IPS-18c (cell line): ENCODE measurements around the gene LILRA6.
"Not testable (repeated sequence)": the region's sequence is repeated elsewhere in the genome, so short reads cannot be mapped to it uniquely, and the experiment has no call there.

ENCODE experiments used
- H3K4me3 ChIP-seq: 2 replicates; pipeline ENCODE4 v1.7.0; 2013; ENCODE audit warnings: low read depth, mild to moderate bottlenecking, low read length, moderate library complexity; ENCODE audit not compliant: insufficient read depth
- H3K9me3 ChIP-seq: one replicate; pipeline ENCODE4 v1.6.1; 2013; ENCODE audit warnings: mild to moderate bottlenecking, low read length, moderate library complexity; ENCODE audit not compliant: control insufficient read depth, insufficient read depth

The LILRA6 gene

DNA sequence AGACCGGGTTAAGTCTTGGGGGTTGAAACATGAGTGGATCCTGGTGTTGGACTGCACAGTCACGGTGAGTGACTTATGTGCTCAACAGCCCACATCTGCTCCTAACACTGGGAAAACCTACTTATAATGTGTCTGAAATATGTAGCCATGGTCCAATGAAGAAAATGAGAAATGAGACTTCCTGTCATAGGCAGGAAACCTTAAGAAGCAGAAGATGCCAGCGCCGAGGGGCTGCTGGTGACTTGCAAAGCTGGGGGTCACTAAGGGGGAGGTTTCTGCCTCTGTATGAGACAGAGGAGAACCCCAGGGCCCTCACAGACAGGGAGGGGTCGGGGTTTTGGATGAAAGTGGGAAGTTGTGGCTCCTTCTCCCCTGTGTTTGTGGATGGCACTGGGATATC is 29.6 kb upstream of the LILRA6 start:
- H3K9me3 ChIP-seq, H3K4me3 ChIP-seq: not testable (repeated sequence)

DNA sequence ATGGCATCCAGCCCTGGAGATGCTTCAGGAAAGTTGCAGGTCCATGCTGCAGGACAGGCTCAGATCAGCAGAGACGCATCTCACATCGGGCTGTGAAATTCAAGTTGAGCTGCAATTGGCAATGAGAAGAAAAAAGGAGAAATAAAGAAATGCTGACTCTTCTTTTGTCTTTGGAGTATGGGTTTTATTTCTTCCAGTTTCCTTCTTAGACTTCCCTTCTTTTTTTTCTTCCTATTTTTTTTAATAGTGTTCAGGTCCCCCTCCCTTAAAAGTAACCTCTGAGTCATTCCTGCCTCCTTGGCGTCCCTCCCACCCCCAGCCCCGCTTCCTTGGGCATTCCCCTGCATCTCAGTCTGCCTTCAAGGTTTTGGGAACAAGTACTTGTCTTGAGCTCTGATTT is 29.0 kb upstream of the LILRA6 start:
- H3K4me3 ChIP-seq, H3K9me3 ChIP-seq: not testable (repeated sequence)

DNA sequence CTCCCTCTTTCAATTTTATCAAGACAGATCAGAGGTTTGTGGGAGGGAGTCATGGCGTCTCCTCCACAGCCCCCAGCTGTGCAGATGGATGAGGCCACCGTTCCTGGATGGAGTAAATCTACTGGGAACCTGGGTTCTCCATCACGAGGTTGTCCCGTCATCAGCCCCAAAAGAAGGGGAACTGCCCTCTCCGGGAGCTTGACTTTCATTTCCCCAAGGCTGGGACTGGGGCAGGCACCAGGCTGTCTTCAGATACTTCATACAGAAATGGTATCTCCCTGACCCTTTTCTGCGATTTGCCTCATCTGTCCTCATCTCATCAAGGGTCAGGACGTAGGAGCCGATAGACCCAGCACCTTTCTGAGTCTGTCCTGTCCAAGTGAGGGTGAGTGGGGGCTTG is 28.5 kb upstream of the LILRA6 start:
- Histone ChIP-seq H3K4me3 (no peak overlapping the region), H3K9me3 (no peaks in the 10 kb centered on the region)

DNA sequence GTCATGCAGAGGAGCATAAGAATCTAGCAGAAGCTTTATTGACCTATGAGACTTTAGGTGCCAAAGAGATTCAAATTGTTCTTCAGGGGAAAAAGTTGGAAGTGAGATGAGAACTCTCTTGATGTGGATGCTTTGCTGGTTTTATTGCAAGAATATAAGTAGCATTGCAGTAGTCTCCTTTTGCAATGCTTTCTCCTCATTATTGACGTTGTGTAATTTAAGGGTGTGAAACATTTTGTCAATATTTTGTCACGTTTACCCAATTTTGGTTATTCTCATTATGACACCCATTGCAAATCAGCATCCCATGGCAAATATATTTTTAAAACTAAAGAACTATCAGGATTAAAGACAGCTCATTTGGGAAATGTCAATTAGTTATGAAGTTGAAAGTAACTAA is 26.3 kb upstream of the LILRA6 start:
- H3K4me3 ChIP-seq = no peak overlapping the region
- no peaks in the 10 kb centered on the region for H3K9me3 ChIP-seq

DNA sequence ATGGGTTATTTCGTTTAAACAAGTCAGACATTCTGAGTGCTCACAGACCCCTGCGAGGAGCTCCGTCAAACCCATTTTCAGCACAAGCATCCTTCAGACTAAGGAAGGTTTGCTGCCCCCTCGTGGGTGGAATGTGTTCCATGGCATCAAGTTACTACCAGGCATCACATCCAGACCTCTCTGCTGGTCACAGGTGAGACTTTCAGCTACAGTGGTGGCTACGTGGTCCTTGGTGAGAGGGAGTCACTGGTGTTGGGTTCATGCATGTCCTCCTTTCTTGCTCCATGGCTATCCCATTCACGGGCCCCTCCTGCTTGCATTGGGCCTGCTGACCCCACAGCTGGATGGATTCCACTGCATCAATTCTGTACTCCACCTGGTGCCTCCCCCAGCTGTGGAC is 23.5 kb upstream of the LILRA6 start:
- no peaks in the 10 kb centered on the region for H3K9me3 ChIP-seq
- H3K4me3 ChIP-seq = no peak overlapping the region

DNA sequence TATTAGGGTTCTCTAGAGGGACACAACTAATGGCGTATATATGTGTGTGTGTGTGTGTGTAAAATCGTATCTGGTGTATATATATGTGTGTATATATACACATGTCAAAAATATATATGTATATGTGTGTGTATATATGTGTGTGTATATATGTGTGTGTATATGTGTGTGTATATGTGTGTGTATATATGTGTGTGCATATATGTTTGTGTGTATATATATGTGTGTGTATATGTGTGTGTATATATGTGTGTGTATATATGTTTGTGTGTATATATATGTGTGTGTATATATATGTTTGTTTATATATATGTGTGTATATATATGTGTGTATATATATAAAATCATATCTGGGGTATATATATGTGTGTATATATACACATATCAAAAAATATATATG is 19.9 kb upstream of the LILRA6 start:
- no peak overlapping the region for H3K4me3 ChIP-seq
- H3K9me3 ChIP-seq = no peaks in the 10 kb centered on the region

DNA sequence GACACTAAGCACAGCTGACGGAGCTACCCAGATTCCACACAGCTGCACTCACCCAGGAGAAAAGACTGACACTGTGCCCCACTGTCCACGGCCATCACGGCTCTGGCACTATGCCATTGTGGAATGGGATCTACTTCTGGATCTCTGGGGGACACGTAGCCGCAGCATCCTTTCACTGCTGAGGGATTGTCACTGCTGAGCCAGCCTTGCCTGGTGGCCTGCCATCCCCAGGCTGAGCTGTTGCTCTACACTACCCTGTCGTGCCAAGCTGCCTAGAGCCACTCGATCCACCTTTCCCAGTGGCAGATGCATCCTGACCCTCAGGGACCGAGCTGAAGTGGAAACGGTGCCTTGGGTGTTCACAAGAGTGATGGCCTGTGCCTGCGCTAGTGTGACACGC is 19.5 kb upstream of the LILRA6 start:
- H3K4me3 ChIP-seq = no peak overlapping the region

DNA sequence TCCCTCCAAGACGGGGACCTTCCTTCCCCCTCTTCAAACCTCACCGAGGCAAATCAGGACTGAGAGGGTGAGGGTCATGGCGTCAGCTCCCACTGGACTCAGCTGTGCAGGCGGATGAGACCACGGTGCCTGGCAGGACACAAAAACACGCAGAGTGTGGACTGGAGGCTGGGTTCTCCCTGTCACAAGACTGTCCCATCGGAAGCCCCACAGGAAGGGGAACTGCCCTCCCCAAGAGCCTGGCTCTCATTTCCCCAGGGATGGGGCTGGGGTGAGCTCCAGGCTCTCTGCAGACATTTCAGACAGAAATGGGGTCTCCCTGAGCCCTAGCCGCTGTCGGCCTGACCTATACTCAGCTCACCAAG is 14.5 kb upstream of the LILRA6 start, which contains the start of gene LILRB5:
Gene LILRB5, minus strand, starts transcription at position 158 of the 365 bp plus-strand sequence. Its CDS starts 80 bp downstream, at position 78.
- H3K4me3 ChIP-seq = no peak within 1 kb of the TSS

More for the DNA sequence above, 19.5 kb upstream of the LILRA6 start:
- no peaks in the 10 kb centered on the region for H3K9me3 ChIP-seq

DNA sequence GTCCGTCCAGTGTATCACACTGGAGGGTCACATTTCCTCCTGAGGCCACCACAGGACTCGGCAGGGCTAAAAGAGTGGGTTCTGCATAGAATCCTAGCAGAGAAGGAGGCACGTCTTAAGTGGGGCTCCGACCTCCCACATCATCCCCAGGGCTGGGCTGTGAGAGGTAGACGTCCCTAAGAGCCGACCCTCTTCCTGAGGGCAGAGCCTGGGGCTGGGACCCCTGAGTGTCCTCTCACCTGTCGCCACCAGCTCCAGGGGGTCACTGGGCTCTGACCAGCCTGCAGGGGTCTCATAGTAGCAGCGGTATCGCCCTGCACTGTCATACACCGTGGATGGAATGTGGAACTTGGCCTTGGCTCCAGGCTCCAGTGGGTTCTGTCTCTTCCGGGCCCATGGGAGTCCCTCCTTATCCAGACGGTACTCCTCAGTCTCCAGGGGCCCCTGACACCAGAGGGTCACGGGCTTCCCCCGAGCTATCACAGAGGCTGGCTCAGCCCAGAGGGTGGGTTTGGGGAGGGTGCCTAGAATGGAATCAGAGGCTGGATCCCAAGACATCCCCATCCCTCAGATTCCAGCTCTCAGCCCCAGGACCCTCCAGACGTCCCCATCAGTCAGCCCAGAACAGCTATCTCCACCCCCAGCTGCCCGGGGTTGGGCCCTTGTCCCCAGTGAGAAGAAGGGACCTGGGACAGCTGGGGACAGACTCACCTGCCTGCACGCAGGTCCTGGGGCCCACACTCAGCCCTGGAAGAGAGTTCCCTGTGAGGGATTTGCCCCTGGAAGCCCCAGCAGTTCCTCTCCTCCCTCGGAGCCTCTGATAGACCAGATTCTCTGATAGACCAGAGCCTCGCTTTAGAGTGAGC is 13.9 kb upstream of the LILRA6 start:
- H3K4me3 ChIP-seq = no peak overlapping the region
- no peaks in the 10 kb centered on the region for H3K9me3 ChIP-seq

More for the DNA sequence above, 14.5 kb upstream of the LILRA6 start, which contains the start of gene LILRB5:
- no peaks in the 10 kb centered on the region for H3K9me3 ChIP-seq

DNA sequence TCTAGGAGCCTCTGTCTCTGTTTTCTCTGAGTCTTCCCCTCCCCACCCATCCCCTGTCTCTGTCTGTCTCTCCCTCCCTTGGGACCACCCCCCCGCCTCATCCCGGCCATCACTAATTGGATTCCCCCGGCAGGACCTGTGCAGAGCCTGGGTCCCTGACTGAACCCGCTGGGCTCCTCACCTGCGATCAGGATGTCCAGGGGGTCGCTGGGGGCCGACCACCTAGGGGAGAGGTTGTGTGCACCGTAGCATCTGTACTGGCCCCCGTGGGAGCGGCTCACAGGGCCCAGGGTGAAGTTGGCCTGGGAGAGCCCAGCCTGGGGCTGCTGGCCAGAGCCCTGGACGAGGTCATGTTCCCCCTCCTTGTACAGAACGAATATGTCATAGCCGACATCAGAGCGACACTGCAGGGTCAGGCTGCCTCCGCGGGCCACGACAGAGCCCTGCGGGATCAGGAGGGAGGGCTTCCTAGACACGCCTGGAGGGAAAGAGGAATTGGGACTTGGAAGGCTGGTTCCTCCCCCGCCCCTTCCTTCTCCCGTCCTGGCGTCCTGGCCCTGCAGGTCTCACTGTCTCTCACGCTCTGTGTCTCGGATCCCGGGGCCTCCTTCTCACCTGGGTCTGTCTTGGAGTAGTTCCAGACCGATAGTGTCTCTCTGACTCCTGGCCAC is 12.7 kb upstream of the LILRA6 start:
- no peaks in the 10 kb centered on the region for H3K9me3 ChIP-seq
- no peak overlapping the region for H3K4me3 ChIP-seq

DNA sequence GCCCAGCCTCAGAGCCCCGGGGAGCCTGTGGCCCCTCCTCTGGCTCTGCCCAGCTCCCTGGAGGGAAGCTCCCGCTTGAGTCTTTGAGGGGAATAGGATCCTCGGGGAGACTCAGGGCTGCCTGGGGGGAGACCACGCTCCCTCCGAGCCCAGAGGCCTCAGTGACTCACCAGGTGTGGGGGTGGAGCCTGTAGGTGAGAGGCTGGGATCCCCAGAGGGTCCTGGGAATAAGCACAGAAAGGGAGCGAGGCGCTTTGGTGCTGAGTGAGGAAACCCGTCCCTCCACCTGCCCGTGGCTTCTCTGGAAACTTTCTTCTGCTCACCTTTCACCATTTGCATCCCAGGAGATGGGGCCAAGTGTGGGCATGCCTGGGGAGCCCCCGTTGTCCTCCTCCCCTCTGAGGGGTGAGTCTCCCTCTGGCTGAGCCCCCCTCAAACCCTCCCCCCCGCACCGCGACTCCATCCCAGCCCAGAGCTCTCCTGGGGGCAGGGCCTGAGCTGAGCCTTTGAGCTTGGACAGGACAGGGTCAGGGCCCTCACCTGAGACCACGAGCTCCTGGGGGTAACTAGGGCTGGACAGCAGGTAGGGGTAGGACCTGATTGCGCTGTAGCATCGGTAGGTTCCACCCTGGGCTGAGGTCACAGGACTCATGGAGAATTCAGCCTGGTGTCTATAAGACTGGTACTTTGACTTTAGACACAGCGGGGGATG is 11.8 kb upstream of the LILRA6 start:
- Histone ChIP-seq H3K4me3 (no peak overlapping the region), H3K9me3 (no peaks in the 10 kb centered on the region)

DNA sequence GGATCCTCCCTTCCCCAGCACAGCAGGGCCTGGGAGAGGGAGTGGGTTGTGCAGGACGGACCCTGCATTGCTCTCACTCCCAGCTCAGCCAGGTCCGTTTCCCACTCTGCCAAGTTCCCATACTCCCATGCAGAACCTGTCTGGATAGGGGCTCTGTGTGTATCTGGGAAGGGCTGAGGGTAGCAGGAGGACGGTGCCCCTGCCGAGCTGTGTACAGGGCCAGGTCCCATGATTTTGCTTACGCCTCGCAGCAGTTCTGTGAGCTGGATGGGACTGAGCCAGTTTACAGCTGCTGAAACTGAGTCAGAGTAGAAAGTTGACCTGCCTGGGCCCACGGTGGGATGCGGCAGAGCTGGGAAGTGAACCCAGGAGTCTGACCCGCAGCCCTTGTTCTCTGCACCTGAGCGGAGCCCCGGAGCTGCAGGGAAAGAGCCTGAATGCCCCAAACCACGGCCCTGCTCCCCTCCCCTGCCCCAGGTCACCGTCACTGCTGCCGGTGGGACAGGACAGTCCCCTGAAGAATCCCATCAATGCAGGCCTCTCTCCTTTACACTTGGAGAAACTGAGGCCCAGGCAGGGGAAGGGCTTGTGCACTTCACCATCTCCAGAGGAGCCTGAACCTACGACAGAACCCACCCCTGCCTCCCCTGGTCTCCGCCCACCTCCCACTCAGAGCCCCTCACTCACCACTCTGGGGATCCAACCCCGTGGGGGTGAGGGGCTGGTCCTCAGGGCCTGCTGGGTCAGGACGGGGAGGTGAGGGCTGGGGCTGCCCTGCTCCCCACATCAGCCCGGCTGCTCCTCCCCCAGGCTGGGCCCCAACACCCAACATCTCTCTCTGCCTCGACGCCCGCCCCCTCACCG is 11.0 kb upstream of the LILRA6 start:
- H3K9me3 ChIP-seq = no peaks in the 10 kb centered on the region

DNA sequence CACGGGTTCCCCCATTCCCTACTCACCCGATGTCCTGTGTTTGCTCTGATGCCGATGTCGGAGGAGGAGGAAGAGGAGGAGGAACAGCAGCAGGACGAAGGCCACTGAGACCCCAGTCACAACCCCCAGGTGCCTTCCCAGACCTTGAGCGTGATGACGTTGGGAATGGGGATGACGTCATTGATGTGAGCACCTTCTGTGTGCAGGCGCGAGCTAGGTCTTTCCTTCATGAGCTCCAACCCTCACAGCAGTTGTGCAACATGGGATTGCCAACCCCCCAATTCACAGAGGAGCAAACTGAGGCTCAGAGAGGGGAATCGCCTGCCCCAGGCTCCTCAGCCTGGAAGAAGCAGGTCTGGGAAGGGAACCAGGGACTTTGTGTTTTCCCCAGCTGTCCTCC is 10.3 kb upstream of the LILRA6 start:
- Histone ChIP-seq H3K4me3 (no peak overlapping the region), H3K9me3 (no peaks in the 10 kb centered on the region)

More for the DNA sequence above, 11.0 kb upstream of the LILRA6 start:
- H3K4me3 ChIP-seq = no peak overlapping the region

DNA sequence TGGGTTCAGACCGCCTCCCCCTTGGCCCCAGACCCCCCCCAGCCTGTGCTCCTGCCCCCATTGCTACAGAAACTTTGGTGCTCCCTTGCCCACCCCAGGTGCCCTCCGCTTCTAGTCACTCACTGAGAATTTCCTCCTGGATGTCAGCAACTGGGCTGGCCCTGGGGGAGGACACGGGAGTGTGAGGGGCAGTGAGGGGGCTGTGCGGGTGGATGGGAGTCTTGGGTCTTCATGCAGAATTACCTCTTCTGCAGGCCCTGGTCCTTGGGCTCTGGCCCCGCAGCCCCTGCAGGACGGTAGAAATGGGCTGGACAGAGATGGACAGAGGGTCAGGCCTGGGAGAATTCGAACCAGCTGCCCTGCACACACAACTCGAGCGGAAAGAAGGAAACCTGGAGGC is 9.7 kb upstream of the LILRA6 start:
- no peaks in the 10 kb centered on the region for H3K9me3 ChIP-seq
- no peak overlapping the region for H3K4me3 ChIP-seq

DNA sequence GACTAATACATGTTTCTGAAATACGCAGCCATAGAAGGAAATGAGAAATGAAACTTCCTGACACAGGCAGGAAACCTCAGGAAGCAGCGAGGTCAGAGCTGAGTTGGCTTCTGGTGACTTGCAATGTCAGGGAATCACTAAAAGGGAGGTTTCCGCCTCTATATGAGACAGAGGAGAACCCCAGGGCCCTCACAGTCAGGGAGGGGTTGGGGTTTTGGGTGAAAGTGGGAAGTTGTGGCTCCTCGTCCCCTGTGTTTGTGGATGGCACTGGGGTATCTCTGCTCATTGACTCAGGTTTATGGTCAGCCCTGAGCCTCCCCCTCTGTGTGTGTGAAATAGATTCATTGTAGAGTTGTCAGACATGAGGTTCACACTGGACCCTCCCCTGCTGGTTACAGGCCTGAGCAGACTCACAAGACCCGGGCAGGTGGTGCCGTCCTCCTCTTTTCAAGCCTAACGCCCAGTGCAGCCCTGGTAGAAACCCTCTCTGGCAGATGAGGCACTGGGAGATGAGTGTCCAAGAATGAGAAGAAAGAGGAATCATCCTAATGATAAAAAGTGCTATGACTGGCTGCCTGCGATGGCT is 5.5 kb upstream of the LILRA6 start:
- H3K4me3 ChIP-seq = no peak overlapping the region
- no peaks in the 10 kb centered on the region for H3K9me3 ChIP-seq

DNA sequence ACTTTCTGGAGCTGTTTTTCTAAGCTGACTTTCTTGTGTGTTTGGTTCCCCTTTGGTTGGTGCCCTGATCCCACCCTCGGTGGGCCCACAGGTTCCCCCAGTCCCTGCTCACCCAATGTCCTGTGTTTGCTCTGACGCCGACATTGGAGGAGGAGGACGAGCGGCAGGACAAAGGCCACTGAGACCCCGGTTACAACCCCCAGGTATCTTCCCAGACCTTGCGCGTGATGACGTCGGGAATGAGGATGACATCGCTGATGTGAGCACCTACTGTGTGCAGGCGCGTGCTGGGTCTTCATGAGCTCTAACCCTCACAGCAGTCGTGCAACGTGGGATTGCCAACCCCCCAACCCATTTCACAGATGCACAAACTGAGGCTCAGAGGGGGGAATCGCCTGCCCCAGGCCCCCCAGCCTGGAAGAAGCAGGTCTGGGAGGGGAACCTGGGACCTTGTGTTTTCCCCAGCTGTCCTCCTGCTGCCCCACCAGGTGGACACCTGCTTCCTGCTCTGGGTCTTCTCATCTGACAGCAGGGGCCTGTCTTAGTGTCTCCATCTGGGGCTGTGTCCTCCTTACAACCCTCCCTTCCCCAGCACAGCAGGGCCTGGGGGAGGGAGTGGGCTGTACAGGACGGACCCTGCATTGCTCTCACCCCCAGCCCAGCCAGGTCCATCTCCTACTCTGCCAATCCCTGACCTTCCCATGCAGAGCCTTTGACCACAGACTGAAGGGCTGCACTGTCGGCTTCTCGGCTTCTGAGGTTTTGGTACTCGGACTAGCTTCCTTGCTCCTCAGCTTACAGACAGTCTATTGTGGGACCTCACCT is 4.7 kb upstream of the LILRA6 start:
- no peak overlapping the region for H3K4me3 ChIP-seq
- H3K9me3 ChIP-seq = no peaks in the 10 kb centered on the region
